Measurements from ENCODE around the gene NDST1. TPM values are rescaled to one million over a fixed set of nuclear protein-coding genes. Genes with fewer than 3 reads are reported as not detected.

NDST1 gene
- total RNA-seq, 6 experiments from 2014 or later, result 38.1 to 97.5 (median 76.0) TPM

- H3K4me3 ChIP-seq, result no peak overlapping the region
- peak overlapping the region in 1 of 3 donors; percentile 39 for H3K27ac ChIP-seq
- intact Hi-C loops (cut with DNase I), result no loop called here
- TF ChIP-seq POLR2A (IDR thresholded peaks at IDR 0.05), result no peak
- H3K9me3 ChIP-seq, result no peaks in the 10 kb centered on the region
- no peaks in the 10 kb centered on the region for H3K27me3 ChIP-seq
- H3K36me3 ChIP-seq, result no peaks in the 10 kb centered on the region
- 58% methylated on average over 4 of the region's 11 CpGs for WGBS (ENCODE audit: insufficient coverage, low coverage, low lambda C conversion rate, missing lambda C conversion rate)
- ATAC-seq (peak; percentile 64 to 89 (median 76)), DNase-seq (peak; percentile 78 to 95 (median 80))
- H3K4me1 ChIP-seq, result peaks cover 0 to 9% (median 3%) of the 10 kb centered on the region in 4 donors
Measured at GRCh38 chr5:150599917-150600511, 92.1 kb downstream of the NDST1 start.

DNA sequence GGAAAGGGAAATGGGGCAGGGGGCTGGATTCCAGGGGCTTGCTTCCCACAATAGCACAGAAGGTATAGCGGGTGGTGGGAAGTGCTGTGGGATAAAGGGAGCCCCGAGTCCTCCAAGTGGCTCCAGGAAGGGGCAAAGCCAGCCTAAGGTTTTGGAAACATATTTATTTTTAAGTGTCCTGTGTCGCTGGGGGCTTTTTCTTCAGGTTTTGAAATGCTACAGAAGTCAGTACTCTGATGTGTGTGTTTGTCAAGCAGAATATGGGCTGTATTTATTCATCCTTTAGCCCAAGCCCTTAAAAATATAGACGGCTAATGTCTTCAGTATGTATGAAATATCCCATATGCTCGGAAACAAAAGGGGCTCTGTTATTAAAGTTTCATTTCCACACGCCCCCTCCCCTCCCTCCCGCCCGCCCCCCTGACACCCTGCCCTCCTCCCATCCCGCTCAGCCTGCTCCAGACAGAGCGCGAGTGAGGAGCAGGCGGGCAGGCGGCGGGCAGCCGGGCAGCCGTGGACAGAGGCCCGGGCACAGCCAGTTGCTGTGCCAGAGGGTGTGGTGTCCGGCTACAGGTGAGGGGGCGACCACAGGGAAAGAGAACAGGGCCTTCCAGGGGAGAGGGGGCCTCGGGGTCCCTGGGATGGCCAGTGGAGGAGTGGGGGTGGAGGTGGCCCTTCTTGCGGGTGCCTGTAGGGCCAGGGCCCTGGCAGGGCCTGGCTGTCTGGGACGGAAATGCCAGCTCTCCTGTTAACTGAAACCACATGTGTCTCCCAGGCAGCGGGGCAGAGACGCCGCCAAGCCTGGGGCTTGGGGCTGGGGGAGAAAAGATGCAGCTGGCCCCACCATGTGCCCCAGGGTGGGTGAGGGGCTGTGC lies 92.9 kb downstream of the NDST1 start:
- 81% methylated on average over 14 of the region's 25 CpGs for WGBS (ENCODE audit: insufficient coverage, low coverage, low lambda C conversion rate, missing lambda C conversion rate)
- ATAC-seq, result peak in 2 of 4 donors; percentile 6 to 9

GRCh38 chr5:150601491-150602345 lies 93.8 kb downstream of the NDST1 start:
- Histone ChIP-seq H3K4me3 (no peak overlapping the region), H3K4me1 (peaks cover 0 to 9% (median 3%) of the 10 kb centered on the region in 4 donors), H3K9me3 (no peaks in the 10 kb centered on the region), H3K27me3 (no peaks in the 10 kb centered on the region), H3K36me3 (no peaks in the 10 kb centered on the region), H3K27ac (no peak overlapping the region)
- DNase-seq (peak in 2 of 3 donors; percentile 13 to 45), ATAC-seq (no peak)
- intact Hi-C loops (cut with DNase I), result no loop called here
- TF ChIP-seq POLR2A (IDR thresholded peaks at IDR 0.05) (no peak), CTCF (IDR thresholded peaks at IDR 0.05) (no peak)
- whole genome bisulfite sequencing (ENCODE audit: insufficient coverage, low coverage, low lambda C conversion rate, missing lambda C conversion rate), result 84% methylated on average over 4 of the region's 16 CpGs

More for the DNA sequence above, 92.9 kb downstream of the NDST1 start:
- Histone ChIP-seq H3K36me3 (no peaks in the 10 kb centered on the region), H3K4me1 (peaks cover 0 to 9% (median 3%) of the 10 kb centered on the region in 4 donors), H3K27me3 (no peaks in the 10 kb centered on the region), H3K4me3 (no peak overlapping the region), H3K27ac (peak overlapping the region in 1 of 3 donors; percentile 39), H3K9me3 (no peaks in the 10 kb centered on the region)
- TF ChIP-seq POLR2A (IDR thresholded peaks at IDR 0.05) (no peak), CTCF (IDR thresholded peaks at IDR 0.05) (no peak)
- peak in 2 of 3 donors; percentile 16 to 38 for DNase-seq
- intact Hi-C loops (cut with DNase I), result no loop called here

- Histone ChIP-seq H3K4me1 (peaks cover 0 to 9% (median 3%) of the 10 kb centered on the region in 4 donors), H3K36me3 (no peaks in the 10 kb centered on the region), H3K9me3 (no peaks in the 10 kb centered on the region), H3K27ac (no peak overlapping the region), H3K4me3 (no peak overlapping the region), H3K27me3 (no peaks in the 10 kb centered on the region)
- WGBS (ENCODE audit: insufficient coverage, low coverage, low lambda C conversion rate, missing lambda C conversion rate), result 86% methylated on average over 1 of the region's 4 CpGs
- peak in 1 of 4 donors; percentile 8 for ATAC-seq
- TF ChIP-seq POLR2A (IDR thresholded peaks at IDR 0.05) (no peak), CTCF (IDR thresholded peaks at IDR 0.05) (no peak)
- intact Hi-C loops (cut with DNase I), result no loop called here
- DNase-seq, result peak in 2 of 3 donors; percentile 13 to 27
Measured at GRCh38 chr5:150603052-150603451, 95.1 kb downstream of the NDST1 start.
